GM23248 (cell line): ENCODE results near the gene CDC20. TPM values are rescaled to one million over a fixed set of nuclear protein-coding genes. Genes with fewer than 3 reads are reported as not detected.

Source experiments
- DNase-seq: peaks from one replicate; pipeline ENCODE4 v3.0.0-alpha.2; 2015
- H2AFZ ChIP-seq: fragments of 200-600 bp; sonication (generic); 2 replicates; pipeline ENCODE4 v1.6.1; 2016; ENCODE audit warnings: antibody characterized with exemption
- H3F3A ChIP-seq: fragments of 200-600 bp; sonication (generic); 2 replicates; pipeline ENCODE4 v1.6.1; 2016; ENCODE audit warnings: mild to moderate bottlenecking, antibody characterized with exemption, mixed run types; ENCODE audit not compliant: insufficient read depth
- H3K27ac ChIP-seq: fragments of 200-600 bp; sonication (generic); 2 replicates; pipeline ENCODE4 v1.5.1; 2016; ENCODE audit warnings: mild to moderate bottlenecking
- H3K27me3 ChIP-seq: fragments of 200-600 bp; sonication (generic); replicated peaks from 2 replicates; pipeline ENCODE4 v1.6.1; 2016; ENCODE audit warnings: mild to moderate bottlenecking; ENCODE audit not compliant: insufficient read depth
- H3K36me3 ChIP-seq: fragments of 200-600 bp; sonication (generic); 2 replicates; pipeline ENCODE4 v1.6.1; 2016; ENCODE audit warnings: low read depth, mild to moderate bottlenecking
- H3K4me1 ChIP-seq: fragments of 200-600 bp; sonication (generic); 2 replicates; pipeline ENCODE4 v1.6.1; 2016; ENCODE audit warnings: mild to moderate bottlenecking; ENCODE audit not compliant: insufficient read depth
- H3K4me2 ChIP-seq: fragments of 200-600 bp; sonication (generic); one replicate; pipeline ENCODE4 v1.6.1; 2016; ENCODE audit warnings: mild to moderate bottlenecking; ENCODE audit not compliant: unreplicated experiment
- H3K4me3 ChIP-seq: fragments of 200-600 bp; sonication (generic); 2 replicates; pipeline ENCODE4 v1.5.1; 2016; ENCODE audit warnings: mild to moderate bottlenecking
- H3K79me2 ChIP-seq: fragments of 200-600 bp; sonication (generic); 2 replicates; pipeline ENCODE4 v1.6.1; 2016; ENCODE audit warnings: mild to moderate bottlenecking; ENCODE audit not compliant: insufficient read depth
- H3K9ac ChIP-seq: fragments of 200-600 bp; sonication (generic); 2 replicates; pipeline ENCODE4 v1.6.1; 2016; ENCODE audit warnings: mild to moderate bottlenecking
- H3K9me2 ChIP-seq: fragments of 200-600 bp; sonication (generic); 2 replicates; pipeline ENCODE4 v1.6.1; 2016; ENCODE audit warnings: mixed run types, mild to moderate bottlenecking, moderate library complexity; ENCODE audit not compliant: insufficient read depth
- H3K9me3 ChIP-seq: fragments of 200-600 bp; sonication (generic); one replicate; pipeline ENCODE4 v1.6.1; 2017; ENCODE audit warnings: low read depth
- H4K20me1 ChIP-seq: fragments of 200-600 bp; sonication (generic); 2 replicates; pipeline ENCODE4 v1.6.0; 2016; ENCODE audit not compliant: insufficient read depth
- EZH2 ChIP-seq: fragments of 200-600 bp; sonication (generic); IDR thresholded peaks from 2 replicates; pipeline ENCODE4 v1.6.1; 2018; ENCODE audit warnings: antibody characterized with exemption, mild to moderate bottlenecking; ENCODE audit not compliant: insufficient read depth, poor library complexity, severe bottlenecking
- EZH2phosphoT487 ChIP-seq: fragments of 200-600 bp; sonication (generic); IDR thresholded peaks from 2 replicates; pipeline ENCODE4 v1.6.1; 2018; ENCODE audit warnings: antibody characterized with exemption, moderate library complexity, mild to moderate bottlenecking, low read depth; ENCODE audit not compliant: insufficient read depth
- WGBS, 2 experiments: methylation state at CpG; one replicate each; pipeline ENCODE4 v1.1.6; 2015 to 2017; ENCODE audit warnings: low lambda C conversion rate in 2 of 2, low coverage in 1 of 2; ENCODE audit errors: missing lambda C conversion rate in 2 of 2; 5-methylcytosine and 5-hydroxymethylcytosine counted together
- in situ Hi-C: fragments of 300-500 bp; cut with MboI; formaldehyde crosslinking; loops from 2 replicates; pipeline ENCODE4 v1.15.0; 2020
- polyA plus RNA-seq: library from polyadenylated mRNA; unstranded; fragments of >200 nt; fragmentation: Nextera tagmentation; extraction: Ambion mirVana; gene quantifications from 2 replicates; pipeline ENCODE4 v1.2.1, GENCODE V29; 2016
- total RNA-seq: library from RNA; depleted of rRNA; stranded (reverse); fragments of >200 nt; shearing (Covaris generic); gene quantifications from 2 replicates; pipeline ENCODE4 v1.2.3, GENCODE V29; 2014

The CDC20 gene
- total and polyA plus RNA-seq, 2 experiments from 2014 or later: 48.9 to 50.9 TPM

- Histone ChIP-seq H3F3A (no peaks in the 10 kb centered on the region; the same call in none of the 2 replicates), H3K9ac (peak overlapping the region; percentile 98), H3K4me2 (peak overlapping the region; percentile 97), H3K9me3 (no peaks in the 10 kb centered on the region), H3K36me3 (peaks cover 48% of the 10 kb centered on the region), H3K27me3 (no peaks in the 10 kb centered on the region), H3K9me2 (no peaks in the 10 kb centered on the region), H3K79me2 (peaks cover 75% of the 10 kb centered on the region), H3K4me3 (peak overlapping the region; percentile 98), H4K20me1 (no peaks in the 10 kb centered on the region), H3K27ac (peak overlapping the region; percentile 35), H2AFZ (no peak overlapping the region), H3K4me1 (peaks cover 26% of the 10 kb centered on the region)
- in situ Hi-C loops: no loop called here
- peak; percentile 82 for DNase-seq
- WGBS, 2 experiments: 45 to 56% methylated on average over 4 of the region's 4 CpGs
- no peak for TF ChIP-seq EZH2phosphoT487
- no peak for TF ChIP-seq EZH2
Measured at GRCh38 chr1:43387976-43388599, 29.3 kb downstream of the CDC20 start.

DNA sequence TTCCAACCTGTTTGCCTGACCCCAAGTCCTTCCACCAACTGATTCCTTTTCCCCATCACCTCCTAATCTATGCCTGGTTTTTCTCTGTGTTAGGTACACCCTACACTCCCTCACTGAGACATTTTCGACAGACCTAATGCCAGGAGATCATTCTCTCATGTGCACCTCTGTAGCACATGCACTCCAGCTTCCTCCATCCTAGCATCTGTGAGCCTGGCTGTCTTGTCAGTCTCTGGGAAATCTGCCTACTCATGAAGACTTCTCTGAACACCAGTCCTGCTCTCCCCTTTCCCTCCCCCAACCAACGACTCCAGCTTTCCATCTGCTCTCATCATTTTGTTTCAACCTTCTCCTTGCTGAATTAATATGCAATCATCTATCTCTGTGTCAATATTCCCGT, 29.8 kb downstream of the CDC20 start:
- in situ Hi-C loops: no loop called here
- peaks cover 26% of the 10 kb centered on the region for H3K4me1 ChIP-seq
- H2AFZ ChIP-seq: no peak overlapping the region
- peak; percentile 44 for DNase-seq
- peak overlapping the region; percentile 98 for H3K4me3 ChIP-seq
- TF ChIP-seq EZH2 (no peak), EZH2phosphoT487 (no peak)
- peak overlapping the region; percentile 97 for H3K4me2 ChIP-seq
- 19 to 20% methylated on average over 3 of the region's 3 CpGs for WGBS, 2 experiments
- peak overlapping the region; percentile 87 for H3K27ac ChIP-seq
- no peaks in the 10 kb centered on the region for H3K9me3 ChIP-seq
- H3K36me3 ChIP-seq: peaks cover 43% of the 10 kb centered on the region
- no peaks in the 10 kb centered on the region; the same call in none of the 2 replicates for H3F3A ChIP-seq
- H3K9ac ChIP-seq: peak overlapping the region; percentile 98
- H4K20me1 ChIP-seq: no peaks in the 10 kb centered on the region
- H3K9me2 ChIP-seq: no peaks in the 10 kb centered on the region
- H3K27me3 ChIP-seq: no peaks in the 10 kb centered on the region
- H3K79me2 ChIP-seq: peaks cover 80% of the 10 kb centered on the region

- Histone ChIP-seq H3K9ac (peak within 1 kb of the TSS; percentile 98), H2AFZ (peak within 1 kb of the TSS; percentile 81), H3K9me2 (no peaks in the 10 kb centered on the region), H3K36me3 (peaks cover 33% of the 10 kb centered on the region), H3F3A (no peaks in the 10 kb centered on the region; the same call in 1 of the 2 replicates), H4K20me1 (no peaks in the 10 kb centered on the region), H3K27me3 (no peaks in the 10 kb centered on the region), H3K27ac (peak within 1 kb of the TSS; percentile 87), H3K79me2 (peaks cover 90% of the 10 kb centered on the region), H3K4me2 (peak within 1 kb of the TSS; percentile 97), H3K4me3 (peak within 1 kb of the TSS; percentile 98), H3K9me3 (no peaks in the 10 kb centered on the region), H3K4me1 (peaks cover 26% of the 10 kb centered on the region)
- in situ Hi-C loops: no loop called here
- TF ChIP-seq EZH2phosphoT487: no peak
- TF ChIP-seq EZH2: no peak
- 1% methylated on average over 46 to 58 of the region's 65 CpGs for WGBS, 2 experiments
- DNase-seq: peak; percentile 94
Measured at GRCh38 chr1:43389326-43390313, 30.8 kb downstream of the CDC20 start, which contains the start of the genes MED8 and SZT2. MED8 (minus strand) TSS chr1:43389800; CDS start chr1:43389764, 36 bp downstream. SZT2 (plus strand) TSS chr1:43389899; CDS start chr1:43389969, 70 bp downstream.

DNA sequence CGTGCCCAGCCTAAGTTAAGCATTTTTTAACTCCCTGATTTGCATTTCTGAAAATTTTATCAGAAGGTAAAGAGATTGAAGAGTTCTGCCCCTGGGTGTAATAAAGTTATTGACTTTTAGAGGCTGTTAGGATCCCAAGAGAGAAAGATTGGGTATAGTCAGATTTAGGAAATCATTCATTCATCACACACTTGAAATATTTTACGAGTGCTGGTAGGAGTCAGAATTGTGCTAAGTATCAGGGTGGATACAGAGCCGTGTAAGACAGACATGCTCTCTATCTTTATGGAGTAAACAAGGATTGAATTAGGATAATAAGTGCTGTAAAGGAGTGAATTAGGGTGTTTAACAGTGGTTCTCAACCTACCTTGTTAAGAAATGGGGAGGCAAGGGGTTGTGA, 33.9 kb downstream of the CDC20 start:
- H3K9me2 ChIP-seq: no peaks in the 10 kb centered on the region
- no peak overlapping the region for H3K4me2 ChIP-seq
- H3K27me3 ChIP-seq: no peaks in the 10 kb centered on the region
- 77 to 81% methylated on average over 3 of the region's 3 CpGs for WGBS, 2 experiments
- peaks cover 19% of the 10 kb centered on the region for H3K36me3 ChIP-seq
- in situ Hi-C loops: no loop called here
- H3K79me2 ChIP-seq: peaks cover 97% of the 10 kb centered on the region
- H3K9ac ChIP-seq: no peak overlapping the region
- TF ChIP-seq EZH2phosphoT487 (no peak), EZH2 (no peak)
- no peak overlapping the region for H3K4me3 ChIP-seq
- H2AFZ ChIP-seq: no peak overlapping the region
- peaks cover 21% of the 10 kb centered on the region for H3K4me1 ChIP-seq
- no peak overlapping the region for H3K27ac ChIP-seq
- H4K20me1 ChIP-seq: no peaks in the 10 kb centered on the region
- H3K9me3 ChIP-seq: no peaks in the 10 kb centered on the region
- H3F3A ChIP-seq: no peaks in the 10 kb centered on the region
- DNase-seq: no peak
